HUDEP-2 (cell line): ENCODE data around the gene THOC7.

Experiments
- DNase-seq, 76 experiments: peaks; one replicate each; lab custom pipeline; 2025; ENCODE audit not compliant: unreplicated experiment in 76 of 76; lab: John Stamatoyannopoulos, UW

The THOC7 gene

GRCh38 chr3:63880653-63881052 lies 17.0 kb upstream of the THOC7 start:
- DNase-seq = no peak

- no peak for DNase-seq
Measured at GRCh38 chr3:63878394-63879060, 14.9 kb upstream of the THOC7 start.

DNA sequence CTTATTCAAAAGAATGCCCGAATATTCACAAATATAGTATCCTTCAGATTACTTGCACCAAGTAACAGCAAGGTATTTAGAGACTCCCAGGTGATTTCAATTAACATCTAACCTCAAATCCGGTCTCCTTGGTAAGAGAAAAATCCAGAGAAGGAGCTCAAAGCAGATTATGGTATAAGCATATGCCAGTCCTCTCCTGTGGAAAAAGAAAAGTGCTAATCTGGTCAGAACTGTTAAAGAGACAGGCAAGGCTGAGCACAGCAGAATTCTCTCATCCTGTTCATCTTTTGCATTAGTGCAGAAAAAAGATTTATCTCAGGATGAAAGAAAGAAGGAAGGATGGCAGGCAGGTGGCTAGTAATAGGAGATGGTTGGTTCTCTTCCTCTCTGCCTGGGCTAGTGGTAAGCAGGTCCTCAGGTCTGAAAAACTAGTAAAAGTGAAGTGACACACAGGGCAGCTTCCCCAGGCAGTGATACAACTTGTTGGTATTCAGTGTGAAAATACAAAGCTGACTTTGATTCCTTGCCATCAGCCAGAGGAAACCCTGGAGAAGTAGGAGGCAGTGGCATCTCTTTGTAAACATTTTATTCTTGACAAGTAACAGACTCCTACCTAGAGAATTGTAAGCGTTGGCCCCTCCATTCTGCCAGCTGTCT lies 14.3 kb upstream of the THOC7 start:
- no peak for DNase-seq

DNA sequence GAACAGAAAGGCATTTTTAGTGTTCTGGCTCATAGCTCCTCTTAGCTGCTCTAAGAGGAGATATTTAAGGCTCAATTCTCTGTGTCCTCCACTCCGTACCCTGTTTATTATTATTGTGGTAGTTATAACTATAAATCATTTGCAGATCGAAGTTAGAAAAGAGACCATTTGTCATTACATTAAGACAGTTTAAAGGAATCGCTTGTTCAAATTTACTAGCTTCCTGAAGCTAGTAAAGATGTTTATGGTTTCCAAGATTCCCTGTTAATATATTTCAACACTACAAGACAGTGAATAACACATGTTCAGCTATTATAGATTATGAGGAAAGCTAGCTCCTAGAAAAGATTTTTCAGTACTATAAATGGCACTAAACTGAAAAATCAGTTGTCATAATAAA lies 12.7 kb upstream of the THOC7 start:
- DNase-seq = no peak

GRCh38 chr3:63875510-63875909 lies 11.9 kb upstream of the THOC7 start:
- DNase-seq = no peak

DNA sequence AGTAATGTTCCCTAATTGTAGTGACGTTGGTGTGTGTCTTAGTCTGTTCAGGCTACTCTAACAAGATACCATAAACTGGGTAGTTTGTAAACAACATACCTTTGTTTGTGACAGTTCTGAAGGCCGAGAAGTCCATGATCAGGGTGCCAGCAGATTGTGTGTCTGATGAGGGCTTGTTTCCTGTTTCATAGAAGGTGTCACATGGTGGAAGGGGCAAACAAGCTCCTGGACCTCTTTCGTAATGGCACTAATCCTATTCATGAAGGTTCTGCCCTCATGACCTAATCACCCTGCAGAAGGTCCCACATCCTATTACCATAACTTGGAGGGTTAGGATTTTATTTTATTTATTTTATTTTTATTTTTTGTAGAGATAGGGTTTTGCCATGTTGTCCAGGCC lies 11.2 kb upstream of the THOC7 start:
- no peak for DNase-seq

GRCh38 chr3:63872135-63872924 lies 8.7 kb upstream of the THOC7 start:
- DNase-seq = no peak

DNA sequence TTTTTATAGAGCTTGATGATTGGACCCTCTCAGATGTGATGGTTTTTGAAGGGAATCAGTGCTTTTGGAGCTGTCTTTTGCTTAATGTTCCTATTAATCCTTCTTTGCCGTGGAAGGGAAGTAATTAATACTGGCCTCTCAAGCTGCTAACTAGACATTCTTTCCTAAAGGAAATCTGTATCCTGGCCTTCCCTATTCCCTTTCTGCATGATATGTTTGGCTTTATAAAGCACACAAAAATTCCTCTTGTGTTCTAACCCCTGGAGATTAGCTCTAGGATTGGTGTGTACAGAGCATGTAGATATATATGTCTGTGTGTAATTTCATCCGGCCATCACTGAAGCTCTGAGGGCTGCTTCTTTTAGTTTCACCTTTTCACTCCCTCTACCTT lies 7.0 kb upstream of the THOC7 start:
- no peak for DNase-seq

DNA sequence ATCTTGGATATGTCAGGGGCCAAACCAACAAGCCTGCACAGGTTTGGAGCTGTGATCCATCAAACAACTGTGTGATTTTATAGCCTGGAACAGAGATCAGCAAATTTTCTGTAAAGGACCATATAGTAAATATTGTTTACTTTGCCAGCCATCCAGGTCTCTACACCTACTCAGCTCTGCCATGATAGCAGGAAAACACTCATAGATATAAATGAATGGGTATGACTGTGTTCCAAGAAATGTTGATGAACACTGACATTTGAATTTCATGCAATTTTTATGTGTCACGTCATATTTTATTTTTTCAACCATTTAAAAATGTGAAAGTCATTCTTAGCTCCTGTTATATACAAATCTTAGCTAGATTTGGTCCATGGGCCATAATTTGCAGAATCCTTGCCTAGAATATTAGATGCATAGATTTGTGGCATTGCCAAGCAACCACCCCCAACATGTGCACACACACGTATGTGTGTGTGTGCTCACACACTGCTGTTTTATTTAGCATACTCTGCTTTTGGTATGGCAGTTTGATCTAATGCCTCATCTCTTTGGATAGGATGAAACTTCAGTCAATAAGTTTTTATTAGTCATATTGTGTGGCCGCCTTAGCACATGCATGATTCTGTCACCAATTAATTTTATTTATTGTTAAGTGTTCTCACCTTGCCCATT lies 6.5 kb upstream of the THOC7 start:
- DNase-seq = no peak

GRCh38 chr3:63867225-63867624 lies 3.6 kb upstream of the THOC7 start:
- DNase-seq = no peak

DNA sequence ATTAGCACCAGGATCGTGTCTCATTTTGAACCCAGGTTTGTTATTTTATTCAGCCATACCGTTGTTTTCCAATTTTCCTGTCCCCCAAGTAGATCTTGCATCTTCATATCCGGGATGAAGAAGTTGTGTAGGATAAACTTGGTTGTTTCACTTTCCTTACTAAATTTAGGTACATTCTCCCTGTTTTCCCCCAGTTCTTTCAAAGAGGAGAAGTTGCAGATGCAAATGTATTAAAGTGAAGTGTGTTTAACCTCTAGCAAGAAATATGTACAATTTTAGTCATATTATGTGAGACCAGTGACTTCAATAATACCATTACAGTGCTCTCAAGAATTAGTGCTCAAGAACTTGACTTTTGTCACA lies 1.3 kb upstream of the THOC7 start:
- DNase-seq = no peak

DNA sequence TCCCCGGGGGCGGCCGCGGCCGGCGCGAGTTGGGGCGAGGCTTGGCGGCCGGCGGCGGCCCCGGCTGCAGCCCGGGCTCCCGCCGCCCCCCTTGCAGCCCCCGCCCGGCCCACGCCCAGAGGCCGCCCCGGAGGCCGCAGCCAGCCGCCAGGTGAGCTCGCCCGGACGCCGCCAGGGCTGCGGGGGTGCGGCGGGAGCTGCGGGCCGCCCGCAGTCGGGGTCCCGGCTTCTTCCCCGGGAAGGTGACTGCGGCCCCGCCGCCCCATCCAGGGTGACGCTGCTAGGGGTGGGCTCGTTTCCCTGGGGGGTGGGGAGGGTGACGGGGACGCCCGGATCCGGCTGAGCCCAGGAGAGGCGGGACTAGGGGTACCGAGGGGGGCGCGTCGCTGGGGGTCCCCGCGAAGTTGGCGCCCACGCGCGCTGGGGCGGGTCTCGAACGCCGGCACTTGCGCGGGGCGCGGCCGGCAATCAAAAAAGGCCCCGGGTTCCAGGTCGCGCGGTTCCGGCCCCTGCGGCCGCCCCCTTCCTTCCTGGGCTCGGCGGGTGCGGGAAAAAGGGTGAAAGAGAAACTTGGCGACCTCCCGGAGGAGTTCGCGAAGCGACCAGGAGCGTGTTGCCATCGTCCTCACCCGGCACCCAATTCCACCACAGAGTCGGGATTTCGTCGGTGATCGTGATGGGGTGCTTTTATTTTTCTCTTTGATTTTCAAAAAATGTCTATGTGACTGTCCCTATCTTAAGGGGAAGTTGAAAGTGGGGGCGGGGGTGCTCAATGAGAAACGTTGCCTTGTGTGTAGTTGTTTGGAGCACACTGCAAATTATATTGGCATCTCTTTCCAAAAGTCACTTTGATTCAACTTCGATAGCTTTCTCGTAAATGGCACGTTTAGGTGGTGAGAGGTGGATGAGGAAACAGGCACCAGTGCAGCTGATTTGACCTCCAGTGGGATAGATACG lies 681 bp upstream of the THOC7 start:
- DNase-seq = peak in 33 of 76 experiments; percentile 3 to 56 (median 26)

- DNase-seq = peak in 1 of 76 experiments; percentile 17
Measured at GRCh38 chr3:63862804-63863149, 828 bp downstream of the THOC7 start.

DNA sequence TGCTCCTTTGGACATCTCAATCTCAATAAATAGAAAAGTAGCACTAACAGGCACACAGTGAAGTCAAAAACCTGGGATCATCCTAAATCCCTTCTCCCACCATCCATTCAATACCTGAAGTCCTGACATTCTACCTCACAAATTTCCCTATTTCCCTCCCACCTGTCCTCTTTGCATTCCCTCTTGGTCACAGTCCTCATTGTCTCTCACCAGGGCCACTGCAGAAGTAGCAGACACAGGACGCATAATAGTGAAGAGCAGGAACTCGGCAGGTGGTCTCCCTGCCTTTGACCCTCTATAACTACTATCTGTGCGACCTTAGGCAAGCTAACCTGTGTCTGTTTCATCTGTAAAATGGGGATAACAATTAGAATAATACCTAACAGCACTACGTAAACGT lies 2.3 kb downstream of the THOC7 start:
- no peak for DNase-seq

DNA sequence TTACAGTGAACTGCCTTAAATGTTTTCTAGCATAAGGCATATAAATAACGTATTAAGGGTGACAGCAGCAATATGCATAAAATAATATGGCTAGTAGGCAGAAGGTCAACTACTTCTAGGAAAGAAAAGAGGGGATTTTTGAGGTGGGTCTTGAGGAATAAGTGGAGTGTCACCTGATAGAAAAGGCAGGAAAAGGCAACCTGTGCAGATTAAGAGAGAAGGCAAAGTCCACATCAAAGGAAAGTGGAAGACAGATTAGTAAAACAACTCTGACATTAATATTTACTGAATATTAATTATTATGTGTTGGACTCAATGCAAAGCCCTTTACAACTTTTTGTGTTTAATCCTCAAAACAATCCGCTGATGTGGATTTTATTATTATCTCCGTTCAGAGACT lies 2.8 kb downstream of the THOC7 start:
- no peak for DNase-seq

DNA sequence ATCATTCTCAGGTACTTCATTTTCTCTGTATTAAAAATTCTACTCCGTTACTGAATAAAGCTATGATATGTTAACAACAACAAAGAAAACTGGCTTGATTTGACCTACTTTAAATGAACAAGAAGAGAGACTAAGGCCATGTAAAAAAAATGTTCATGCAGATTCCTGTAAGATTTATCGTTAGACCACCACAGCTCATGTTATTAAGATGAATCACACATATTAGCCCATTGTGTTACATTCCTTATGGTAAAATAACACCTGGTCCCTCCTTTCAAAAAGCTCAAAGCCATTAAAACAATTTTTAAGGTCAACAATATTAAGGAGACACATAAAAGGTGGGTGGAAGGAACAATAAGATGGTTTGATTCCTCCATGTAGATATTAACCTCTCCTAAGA lies 6.3 kb downstream of the THOC7 start:
- DNase-seq = no peak

DNA sequence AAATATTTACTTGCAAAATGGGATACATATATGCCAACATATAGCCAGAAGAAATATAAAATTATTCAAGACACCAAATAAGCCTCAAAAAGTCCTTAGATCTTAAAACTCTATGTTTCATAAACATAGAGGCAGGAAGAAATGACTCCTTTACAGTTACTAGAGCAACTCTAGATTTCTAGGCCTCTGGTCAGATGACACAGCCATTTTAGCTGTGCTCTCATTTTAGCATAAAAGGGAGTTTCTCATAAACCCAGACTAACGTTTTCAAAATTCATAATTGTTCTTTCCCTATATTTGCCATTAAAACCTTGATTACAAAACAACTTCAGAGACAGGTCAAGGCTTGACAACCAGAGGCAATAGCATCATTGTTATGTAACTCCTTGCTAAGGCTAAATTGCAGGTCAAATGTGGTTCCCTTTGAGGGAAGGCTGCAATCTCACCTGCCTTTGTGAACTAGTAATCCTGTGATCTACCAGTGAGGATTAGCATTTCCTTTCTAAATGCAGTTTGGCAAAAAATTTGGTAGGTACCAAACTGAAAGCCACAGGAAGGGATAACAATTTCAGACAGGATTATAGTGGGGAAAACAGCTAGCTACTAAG lies 8.2 kb downstream of the THOC7 start:
- no peak for DNase-seq

DNA sequence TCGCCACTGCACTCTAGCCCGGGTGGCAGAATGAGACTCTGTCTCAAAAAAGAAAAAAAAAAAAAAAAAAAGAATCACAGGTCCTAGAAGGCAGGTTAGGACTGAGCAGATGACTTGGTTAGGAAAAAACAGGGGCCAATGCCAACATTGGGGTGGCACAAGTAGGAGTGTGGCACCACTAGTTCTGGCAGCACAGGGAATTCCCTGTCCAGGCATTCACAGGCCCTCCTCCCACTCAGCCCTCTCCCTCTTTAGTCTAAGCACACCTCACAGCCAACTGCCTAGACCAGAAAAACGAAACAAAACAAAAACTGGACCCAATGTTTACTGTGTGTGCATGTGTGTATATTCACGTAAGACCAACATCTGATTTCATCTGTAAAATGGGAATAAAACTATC lies 10.5 kb downstream of the THOC7 start:
- no peak for DNase-seq

DNA sequence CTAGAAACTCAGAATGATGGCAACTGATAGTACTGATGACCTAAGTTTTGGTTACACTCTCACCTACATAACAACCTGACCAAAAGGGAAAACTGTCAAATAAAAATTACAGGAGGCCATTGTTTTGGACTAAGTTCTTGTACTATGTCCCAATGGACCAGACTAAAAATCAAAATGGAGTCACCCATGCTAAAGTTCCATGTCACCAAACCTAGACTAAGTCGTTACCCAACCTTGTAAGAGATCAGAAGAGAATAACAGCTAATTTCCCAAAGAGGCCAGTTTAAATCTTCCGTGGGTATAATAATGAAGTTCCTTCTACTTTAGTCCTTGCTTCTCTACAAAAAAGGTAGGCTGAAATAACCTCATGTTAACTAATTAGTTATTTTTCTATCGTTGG lies 12.3 kb downstream of the THOC7 start:
- no peak for DNase-seq

DNA sequence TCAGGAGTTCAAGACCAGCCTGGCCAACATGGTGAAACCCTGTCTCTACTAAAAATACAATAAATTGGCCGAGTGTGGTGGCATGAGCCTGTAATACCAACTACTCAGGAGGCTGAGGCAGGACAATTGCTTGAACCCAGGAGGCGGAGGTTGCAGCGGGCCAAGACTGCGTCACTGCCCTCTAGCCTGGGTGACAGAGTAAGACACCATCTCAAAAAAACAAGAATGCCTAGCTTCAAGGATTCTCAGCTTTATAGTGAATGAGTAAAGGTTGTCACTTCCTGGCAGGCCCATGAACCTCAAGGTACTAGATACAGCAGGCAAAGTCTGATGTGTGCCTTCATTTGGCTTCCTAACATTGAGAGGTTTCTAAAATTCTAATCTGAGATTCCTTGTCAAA lies 14.4 kb downstream of the THOC7 start:
- no peak for DNase-seq
